HG03460 (cell line): ENCODE results near the gene CDH23.

Experiments used
- ATAC-seq: cut with Tn5 transposase; IDR thresholded peaks from one replicate; pipeline ENCODE4 v1.9.1; 2021; ENCODE audit not compliant: unreplicated experiment

Gene CDH23

GRCh38 chr10:71368643-71369042 lies 28.1 kb upstream of the CDH23 start:
- no peak for ATAC-seq

GRCh38 chr10:71369602-71370001 lies 27.1 kb upstream of the CDH23 start:
- no peak for ATAC-seq

- no peak for ATAC-seq
These were observed 26.7 kb upstream of the CDH23 start for GRCh38 chr10:71370031-71370430.

DNA sequence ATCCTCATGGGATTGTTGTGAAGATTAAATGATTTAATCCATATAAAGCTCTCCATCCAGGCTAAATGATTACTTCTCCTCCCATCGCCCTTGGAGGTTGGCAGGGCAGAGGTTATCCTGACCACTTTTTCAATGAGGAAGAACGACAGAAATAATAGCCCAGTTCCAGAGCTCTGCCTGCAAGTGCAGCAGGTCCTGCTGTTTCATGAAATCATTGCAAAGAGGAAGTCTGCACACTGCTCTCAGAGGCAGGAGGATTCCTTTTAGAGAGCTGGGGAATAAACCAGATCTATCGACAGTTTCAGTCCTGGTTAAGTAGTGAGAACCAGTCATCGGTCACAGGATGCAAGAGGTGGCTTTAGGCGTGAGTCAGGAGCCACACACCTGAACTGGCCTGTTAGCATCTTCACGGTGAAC lies 25.0 kb upstream of the CDH23 start:
- ATAC-seq: peak; percentile 47

- ATAC-seq: peak; percentile 48
These were observed 23.7 kb upstream of the CDH23 start for GRCh38 chr10:71372882-71373495.

DNA sequence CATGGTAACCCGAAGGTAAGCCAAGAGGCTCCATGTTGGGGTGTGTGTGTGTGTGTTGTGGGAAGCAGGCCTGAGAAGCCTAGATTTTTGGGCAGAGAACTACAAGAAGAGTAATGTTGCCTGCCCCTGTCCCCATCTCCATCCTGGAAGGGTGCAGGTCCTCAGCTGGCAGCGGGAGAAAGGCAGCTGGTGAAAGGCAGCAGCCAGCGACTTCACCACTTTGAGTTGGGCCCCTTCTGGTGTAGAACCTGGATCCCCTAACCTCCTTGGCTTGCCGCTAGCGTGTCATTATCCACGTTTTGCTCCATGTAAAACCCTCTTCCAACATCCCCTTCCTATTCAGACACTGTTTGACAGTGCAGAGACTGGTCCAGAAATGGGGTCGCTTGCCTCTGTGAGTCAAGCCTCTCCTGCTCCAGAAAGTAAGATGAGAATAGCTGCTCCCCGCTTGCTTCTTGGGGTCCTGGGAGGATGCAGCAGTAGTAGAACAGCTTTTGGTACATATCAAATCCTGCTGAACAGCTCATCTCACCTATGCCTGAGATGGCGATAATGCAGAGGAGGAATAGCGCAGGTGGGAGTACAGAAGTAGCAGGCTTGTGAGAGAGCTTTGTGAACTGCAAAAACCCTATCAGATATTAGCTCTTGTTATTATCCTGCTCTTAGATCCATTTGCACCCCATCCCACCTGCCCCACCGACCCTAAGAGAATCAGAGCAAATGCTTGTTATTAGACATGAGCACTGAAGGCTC lies 22.1 kb upstream of the CDH23 start:
- no peak for ATAC-seq

DNA sequence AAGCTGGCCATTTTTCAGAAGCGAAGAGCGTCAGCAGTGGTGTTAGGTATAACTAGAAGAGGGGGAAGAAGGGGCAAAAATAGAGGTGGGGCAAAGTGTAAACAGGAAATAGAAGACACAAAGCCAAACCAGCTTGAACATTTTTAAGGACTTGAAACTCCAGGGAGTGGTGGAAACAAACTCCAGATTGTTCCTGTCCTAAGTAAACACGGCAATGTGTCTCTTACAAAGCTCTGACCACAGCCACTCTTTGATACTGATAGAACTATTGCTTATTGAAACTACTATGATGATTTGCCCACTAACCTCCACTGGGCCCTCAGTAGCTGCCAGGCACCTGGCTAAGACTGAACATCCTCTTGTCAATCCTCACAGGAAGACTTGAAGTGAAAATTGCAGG lies 20.8 kb upstream of the CDH23 start:
- no peak for ATAC-seq

DNA sequence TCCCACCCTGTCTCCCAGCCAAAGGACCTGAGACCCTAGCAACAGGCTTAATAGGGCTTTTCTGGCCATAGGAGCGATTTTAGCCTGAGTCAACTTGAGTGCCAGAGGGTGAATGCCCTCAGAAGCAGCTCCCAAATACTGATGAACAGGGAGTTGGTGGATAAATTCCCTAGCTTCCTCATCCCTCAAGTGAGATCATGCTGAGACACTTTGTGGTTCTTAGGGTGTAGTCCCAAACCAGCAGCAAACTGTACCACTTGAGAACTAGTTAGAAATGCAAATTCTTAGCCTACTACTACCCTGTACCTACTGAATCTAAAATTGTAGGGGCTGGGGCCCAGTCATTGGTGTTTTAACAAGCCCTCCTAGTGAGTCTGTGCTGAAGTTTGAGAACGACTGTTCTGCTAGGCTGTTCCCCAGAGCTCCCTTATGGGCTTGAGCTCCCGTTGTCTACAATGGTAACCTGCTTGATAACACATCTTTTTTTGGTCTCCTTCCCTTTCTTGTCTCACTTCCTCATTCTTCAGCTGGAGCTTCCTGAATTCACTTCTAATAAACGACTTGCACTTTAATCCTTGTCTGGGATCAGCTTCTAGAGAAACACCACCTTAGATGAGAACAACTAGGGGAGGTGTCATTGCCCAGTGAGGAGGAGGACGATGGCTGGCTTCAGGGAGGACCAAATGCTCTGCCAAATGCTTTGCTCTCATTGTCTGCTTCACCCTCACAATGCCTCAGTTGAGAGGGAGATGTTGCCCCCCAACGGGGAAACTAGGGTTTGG lies 18.2 kb upstream of the CDH23 start:
- ATAC-seq: no peak

DNA sequence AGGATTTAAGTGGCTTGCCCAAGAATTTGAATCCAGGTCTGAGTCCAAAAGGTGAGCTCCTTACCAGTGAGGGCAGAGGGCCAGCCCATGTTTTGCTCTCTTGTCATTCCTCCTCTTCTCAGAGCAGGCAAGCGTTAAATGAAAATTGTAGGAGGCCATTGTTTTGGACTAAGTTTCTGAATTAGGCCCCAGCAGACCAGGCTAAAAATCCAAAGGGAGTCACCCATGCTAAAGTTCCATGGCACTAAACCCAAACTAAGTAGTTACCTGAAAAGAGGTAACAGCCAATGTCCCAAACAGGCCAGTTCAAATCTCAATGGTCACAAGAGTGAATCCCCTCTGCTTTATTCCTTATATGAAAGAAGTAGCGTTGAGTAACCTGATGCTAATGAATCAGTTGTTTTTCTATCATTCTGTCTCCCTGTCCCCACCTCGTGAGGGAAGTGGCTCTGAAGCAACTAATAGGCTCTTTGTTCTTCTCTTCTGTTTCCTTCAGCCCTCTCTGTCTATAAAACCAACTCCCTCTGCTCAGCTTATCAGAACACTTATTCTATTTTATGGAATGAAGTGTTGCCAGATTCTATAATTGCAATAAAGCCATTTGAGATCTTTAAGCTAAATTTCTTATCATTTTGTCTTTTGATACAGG lies 17.5 kb upstream of the CDH23 start:
- ATAC-seq: no peak

DNA sequence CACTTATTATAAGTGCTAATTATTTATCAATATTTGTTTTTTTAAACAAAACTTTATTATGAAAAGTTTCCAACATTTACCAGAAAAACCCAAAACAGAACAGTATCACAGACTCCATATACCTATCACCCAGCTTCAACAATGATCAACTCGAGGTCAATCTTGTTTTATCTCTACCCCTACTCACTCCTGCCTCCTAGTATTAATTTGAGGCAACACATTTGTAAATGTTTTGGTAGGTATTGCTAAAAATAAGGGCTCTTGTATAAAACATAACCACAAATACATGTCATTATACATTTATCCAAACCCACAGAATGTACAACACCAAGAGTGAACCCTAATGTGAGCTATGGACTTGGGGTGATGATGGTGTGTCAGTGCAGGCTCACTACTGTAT lies 15.9 kb upstream of the CDH23 start:
- ATAC-seq: no peak

GRCh38 chr10:71381611-71382010 lies 15.1 kb upstream of the CDH23 start:
- no peak for ATAC-seq

- ATAC-seq: no peak
These were observed 14.7 kb upstream of the CDH23 start for GRCh38 chr10:71382028-71382427.

DNA sequence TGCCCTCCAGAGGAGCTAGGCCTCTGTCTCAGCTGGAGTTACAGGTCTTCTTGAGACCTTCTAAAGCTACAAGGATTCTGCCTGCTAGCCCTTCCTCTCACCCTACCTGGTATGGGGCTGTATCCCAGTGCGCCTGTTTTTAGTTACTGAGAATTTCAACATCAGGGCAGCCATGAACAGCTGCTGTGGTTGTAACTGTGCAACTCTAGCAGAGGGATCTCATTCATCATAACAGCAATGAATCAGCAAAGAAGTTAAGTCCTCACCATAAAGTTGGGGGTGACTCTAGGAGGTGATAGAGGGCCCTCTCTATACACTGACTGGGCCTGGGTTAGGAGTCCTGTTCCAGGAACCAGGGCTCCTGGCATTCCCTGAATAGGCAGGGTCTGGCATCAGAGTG lies 14.0 kb upstream of the CDH23 start:
- ATAC-seq: no peak

GRCh38 chr10:71383972-71384687 lies 12.6 kb upstream of the CDH23 start:
- ATAC-seq: no peak

DNA sequence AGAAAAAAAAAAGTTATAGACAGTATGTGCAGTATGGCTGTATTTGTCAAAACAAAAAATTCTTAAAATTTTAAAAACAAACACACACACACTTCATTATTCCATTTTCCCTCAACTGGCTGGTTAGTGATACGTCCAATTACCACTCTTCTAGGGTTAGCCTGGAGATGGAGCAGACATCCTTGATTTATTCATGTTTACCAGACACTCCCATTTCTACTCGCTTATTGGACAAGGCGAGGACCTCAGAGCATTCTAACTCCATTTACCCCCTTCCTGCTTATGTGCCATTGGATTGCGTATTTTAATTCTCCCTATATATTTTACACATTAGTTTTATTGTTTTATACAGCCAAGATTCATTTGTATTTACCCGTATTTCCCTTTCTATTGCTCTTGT lies 8.5 kb upstream of the CDH23 start:
- no peak for ATAC-seq

DNA sequence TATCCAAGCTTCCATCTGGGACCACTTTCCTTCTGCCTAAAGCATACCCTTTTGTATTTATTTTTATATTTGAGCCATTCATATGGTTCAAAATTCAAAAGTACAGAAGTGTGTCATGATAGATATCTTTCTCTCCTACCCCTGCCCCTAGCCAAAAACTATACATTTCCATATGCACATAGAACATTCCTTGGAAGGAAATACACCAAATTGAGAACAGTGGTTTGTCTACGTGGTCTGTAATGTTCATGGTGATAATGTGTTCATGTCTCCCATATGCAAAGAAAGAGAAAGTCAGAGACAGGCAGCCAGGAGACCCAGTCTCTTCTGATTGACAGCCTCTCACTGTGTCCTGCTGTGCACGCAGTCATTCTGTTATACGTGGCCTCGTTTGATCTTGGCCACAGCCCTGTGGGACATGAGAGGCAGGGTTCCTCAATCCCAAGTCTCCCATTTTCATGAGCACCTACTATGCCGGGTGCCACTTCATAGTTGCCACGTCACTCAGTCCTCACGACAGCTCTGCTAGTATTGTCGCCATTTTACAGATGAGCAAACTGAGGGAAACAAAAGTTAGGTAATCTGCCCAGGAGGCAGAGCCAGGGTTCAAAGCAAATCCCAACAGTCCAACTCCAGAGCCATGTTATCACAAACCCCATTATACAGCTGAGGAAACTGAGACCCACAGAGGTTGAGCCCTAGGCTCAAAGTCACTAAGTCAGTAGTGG lies 8.0 kb upstream of the CDH23 start:
- ATAC-seq: no peak

- no peak for ATAC-seq
These were observed 6.8 kb upstream of the CDH23 start for GRCh38 chr10:71389768-71390460.

DNA sequence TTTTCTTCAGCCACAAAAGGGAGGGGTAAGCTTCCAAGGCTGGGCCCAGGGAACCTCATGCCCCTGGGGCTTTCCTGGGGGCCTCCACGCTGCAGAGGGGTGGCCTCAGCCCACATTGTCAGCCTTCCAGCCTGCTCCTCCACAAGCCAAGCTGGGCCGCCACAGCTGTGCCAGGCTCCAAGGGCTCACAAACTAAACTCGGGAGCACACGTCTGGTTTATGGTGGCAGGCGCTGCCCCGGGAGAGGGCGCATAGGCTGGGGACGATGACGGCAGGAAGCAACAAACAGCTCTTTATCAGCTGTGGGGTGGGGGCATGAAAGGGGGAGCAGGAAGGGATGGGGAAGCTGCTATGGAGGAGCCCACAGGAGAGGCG lies 6.3 kb upstream of the CDH23 start:
- ATAC-seq: no peak

- ATAC-seq: no peak
These were observed 5.6 kb upstream of the CDH23 start for GRCh38 chr10:71390921-71391690.
